GM12891 (cell line): ENCODE measurements around the gene PRDM16.

Experiments
- POLR2A ChIP-seq: IDR thresholded peaks from 2 replicates; pipeline ENCODE4 v1.6.1; 2011; ENCODE audit warnings: low read depth, low read length, control low read depth
- POU2F2 ChIP-seq: IDR thresholded peaks from 2 replicates; pipeline ENCODE4 v1.6.1; 2011; ENCODE audit warnings: low read depth, mild to moderate bottlenecking, control low read depth, low read length, moderate library complexity
- SPI1 ChIP-seq: IDR thresholded peaks from 2 replicates; pipeline ENCODE4 v1.6.1; 2011; ENCODE audit warnings: low read depth, low read length, control low read depth
- TAF1 ChIP-seq: IDR thresholded peaks from 2 replicates; pipeline ENCODE4 v1.6.1; 2011; ENCODE audit warnings: low read depth, low read length, control low read depth

GRCh38 chr1:3071565-3072390, 2.8 kb downstream of the PRDM16 start:
- no peak for TF ChIP-seq POLR2A
- TF ChIP-seq POU2F2: no peak
- no peak for TF ChIP-seq TAF1
- no peak for TF ChIP-seq SPI1
